Stimulated activated CD4-positive, alpha-beta T cell treated with anti-CD3 and anti-CD28 coated beads, Interleukin-1b, Interleukin-23, amount 100 ng/mL, for 24 hours (primary cell): ENCODE measurements around the gene NINJ2.
"Not testable (repeated sequence)": the region's sequence is repeated elsewhere in the genome, so short reads cannot be mapped to it uniquely, and the experiment has no call there.

Experiments
- DNase-seq, 4 experiments: peaks; one replicate each; pipeline ENCODE4 v3.0.0-alpha.2; 2020; ENCODE audit warnings: low read depth in 4 of 4, low spot score in 1 of 4

NINJ2 gene

GRCh38 chr12:588024-588322 is 75.3 kb downstream of the NINJ2 start:
- no peak for DNase-seq

- DNase-seq = no peak
Measured at GRCh38 chr12:587132-588023, 75.9 kb downstream of the NINJ2 start.

- no peak for DNase-seq
Measured at GRCh38 chr12:586318-587071, 76.8 kb downstream of the NINJ2 start.

DNA sequence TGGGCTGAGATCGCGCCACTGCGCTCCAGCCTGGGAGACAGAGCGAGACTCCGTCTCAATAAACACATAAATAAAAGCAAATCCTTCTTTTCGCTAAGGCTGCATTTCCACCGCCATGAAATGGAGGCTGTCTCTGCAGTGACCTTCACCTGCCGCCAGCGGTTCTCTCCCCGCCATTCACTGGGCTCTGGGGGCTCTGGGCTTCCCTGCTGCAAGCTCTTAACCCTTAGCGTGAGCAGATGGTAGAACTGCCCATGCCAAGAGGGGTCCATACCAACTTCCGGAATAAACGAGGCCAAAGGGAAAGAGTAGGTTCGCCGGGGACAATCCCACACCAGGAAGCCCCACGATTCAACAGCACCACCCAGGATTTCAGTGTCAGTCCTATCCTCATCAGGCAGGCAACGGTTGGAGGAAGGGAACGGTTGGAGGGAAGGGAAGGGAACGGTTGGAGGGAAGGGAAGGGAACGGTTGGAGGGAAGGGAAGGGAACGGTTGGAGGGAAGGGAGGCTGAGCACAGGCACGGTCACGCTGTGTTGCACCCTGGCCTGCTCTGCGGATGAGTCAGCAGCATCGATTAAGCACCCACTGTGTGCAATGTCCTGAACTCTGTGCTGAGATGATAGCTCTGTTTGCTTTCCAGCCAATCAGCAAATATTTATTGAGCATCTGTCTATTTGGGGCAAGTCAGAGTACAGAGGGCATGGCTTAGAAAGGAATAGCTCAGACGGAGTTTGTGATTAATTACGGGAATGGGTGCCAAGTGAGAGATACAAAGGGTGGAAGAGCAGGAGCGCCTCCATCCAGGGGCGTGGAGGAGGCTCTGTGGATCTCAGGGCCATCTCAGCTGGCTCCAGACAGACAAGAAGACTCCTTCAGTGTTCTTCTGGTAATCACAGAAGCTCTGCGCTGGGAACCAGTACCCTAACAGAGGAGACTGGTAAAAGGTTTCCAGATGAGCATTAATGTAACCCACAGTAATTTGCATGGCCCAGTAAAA is 77.9 kb downstream of the NINJ2 start:
- DNase-seq = no peak

DNA sequence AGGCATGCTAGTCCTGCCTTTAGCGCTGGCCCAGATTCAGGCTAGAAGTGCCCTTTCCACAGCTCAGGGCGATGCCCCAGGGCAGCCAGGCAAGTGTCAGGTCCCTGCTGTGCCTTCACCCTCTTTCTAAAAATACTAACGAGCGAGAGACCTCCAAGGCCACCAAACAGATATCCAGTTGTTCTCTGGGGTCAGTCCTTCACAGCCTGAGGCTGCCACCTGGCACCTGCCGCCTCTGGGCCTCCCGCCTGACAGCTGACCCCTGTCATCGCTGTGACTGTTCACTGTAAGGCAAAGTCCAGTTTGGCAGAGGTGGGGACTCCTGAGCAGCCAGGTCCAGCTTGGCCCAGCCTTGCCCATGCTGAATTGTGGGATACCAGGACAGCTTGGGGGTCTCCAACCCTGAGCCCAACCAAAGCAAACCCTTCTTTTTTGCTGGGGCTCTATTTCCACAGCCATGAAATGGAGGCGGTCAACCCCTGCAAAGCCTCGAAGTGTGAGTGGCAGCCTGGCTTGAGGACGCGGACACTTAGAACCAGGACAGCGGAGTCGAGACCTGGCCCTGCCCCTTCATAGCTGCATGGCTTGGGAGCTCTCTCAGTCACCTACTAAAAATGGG is 79.9 kb downstream of the NINJ2 start:
- no peak for DNase-seq

DNA sequence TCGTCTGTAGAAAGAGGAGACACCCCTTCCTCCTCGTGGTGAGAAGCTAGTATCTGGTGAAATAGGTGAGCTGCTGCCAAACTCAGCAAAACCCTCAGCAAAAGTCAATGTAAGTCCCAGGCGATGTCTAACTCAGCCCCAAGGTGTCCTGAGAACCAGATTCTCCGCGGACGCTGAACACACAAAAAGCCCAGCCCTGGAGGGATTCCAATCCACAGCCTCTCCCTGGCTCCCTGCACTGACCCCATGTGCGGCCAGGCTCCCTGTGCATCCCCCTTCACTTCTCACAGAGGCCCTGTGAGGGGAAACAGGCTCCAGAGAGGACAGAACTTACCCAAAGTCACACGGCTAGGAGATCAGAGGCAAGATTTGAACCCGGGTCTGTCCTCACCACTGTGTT is 81.5 kb downstream of the NINJ2 start:
- DNase-seq = no peak

- no peak for DNase-seq
Measured at GRCh38 chr12:581321-581720, 81.9 kb downstream of the NINJ2 start.

- DNase-seq = no peak
Measured at GRCh38 chr12:580813-581212, 82.4 kb downstream of the NINJ2 start.

- DNase-seq = no peak
Measured at GRCh38 chr12:579420-580110, 83.7 kb downstream of the NINJ2 start.

DNA sequence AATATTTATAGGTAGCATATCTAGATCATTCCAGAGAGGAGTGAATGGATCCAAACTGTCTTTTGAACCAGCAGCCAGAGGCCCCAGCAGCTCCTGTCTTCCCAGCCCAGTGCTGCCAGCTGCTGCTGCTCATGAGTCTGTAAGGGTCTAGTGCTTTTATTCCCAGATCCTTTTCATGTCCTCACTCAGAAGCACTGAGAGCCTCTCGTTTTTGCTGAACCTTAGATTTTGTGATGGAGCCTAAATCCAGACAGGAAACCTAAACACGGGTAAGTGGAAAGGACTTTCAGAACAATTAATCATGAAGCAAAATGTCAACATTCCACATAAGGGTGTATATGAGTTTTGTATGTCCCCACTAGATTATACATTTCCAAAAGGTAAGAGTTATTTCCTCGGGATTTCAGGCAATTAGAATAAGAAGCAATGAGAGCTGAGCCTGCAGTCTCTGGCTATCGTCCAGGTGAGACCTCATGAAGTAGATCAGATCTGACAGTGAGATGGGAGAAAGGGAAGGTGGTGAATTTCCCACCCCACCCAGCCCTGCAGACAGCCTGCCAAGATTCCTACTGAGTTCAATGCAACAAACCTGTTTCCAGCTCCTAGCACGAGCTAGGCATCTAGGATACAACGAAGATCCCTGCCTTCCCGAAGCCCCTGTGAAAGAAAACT is 84.4 kb downstream of the NINJ2 start:
- no peak for DNase-seq

GRCh38 chr12:577994-578747 is 85.1 kb downstream of the NINJ2 start:
- DNase-seq = not testable (repeated sequence)

- no peak for DNase-seq
Measured at GRCh38 chr12:576615-577110, 86.6 kb downstream of the NINJ2 start.

DNA sequence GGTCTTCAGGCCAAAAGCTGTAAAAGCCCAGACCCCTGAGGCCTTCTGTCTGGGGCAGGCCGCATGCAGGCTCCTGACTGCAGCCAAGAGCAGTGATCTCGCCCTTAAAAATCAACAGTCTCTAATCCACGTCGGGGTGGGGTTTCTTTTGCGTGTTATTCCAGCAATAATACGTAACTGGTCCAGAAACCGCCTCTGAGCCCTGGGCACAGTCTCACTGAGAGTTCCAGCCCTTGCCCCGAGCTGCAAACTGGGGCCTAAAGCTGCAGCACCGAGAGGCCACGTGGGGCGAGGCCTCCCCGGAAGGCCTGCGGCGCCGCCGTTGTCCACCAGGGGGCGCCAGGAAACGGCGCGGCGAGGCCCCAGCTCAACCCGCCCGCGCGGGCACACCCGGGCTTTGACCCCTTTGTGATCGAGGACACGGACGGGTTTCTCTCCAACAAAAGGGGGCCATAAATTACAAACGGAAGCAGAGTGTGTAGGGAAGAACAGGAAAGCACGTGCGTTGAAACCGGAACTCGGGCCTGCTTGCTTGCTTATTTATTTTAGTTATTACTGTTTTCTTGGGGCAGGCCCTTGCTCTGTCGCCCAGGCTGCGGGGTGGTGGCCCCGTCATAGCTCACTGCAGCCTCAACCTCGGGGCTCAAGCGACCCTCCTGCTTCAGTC is 87.2 kb downstream of the NINJ2 start:
- peak; percentile 76 to 88 (median 77) for DNase-seq

DNA sequence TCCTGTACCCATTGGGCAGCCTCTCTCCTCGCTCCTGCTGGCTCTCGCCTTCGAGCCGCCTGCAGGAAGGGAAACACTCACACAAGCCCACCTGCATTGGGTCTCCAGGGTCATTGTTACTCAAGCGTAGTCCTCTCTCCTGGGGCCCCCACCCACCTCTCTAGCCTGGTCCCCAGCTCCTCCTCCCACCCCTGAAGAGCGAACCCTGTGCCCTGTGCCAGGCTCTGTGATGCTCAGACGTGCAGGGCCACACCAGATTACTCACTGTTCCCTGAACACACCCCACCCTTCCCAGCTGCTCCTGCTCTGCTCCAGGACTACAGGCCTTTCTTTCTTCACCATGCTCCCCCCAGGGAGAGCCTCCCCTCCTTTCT is 88.1 kb downstream of the NINJ2 start:
- DNase-seq = no peak

GRCh38 chr12:574475-575128 is 88.6 kb downstream of the NINJ2 start:
- DNase-seq = no peak

DNA sequence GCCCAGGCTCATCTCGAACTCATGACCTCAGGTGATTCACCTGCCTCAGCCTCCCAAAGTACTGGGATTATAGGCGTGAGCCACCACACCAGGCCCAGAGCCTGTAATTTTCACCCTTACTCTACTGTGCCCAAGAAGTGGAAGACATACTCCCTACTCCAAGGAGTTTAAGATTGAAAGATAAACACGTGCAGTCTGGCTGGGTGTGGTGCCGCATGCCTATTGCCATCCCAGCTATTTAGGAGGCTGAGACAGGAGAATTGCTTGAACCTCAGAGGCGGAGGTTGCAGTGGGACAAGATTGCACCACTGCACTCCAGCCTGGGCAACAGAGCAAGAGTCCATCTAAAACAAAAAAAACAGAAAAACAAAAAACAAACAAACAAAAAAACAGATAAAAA is 90.0 kb downstream of the NINJ2 start:
- DNase-seq = no peak

DNA sequence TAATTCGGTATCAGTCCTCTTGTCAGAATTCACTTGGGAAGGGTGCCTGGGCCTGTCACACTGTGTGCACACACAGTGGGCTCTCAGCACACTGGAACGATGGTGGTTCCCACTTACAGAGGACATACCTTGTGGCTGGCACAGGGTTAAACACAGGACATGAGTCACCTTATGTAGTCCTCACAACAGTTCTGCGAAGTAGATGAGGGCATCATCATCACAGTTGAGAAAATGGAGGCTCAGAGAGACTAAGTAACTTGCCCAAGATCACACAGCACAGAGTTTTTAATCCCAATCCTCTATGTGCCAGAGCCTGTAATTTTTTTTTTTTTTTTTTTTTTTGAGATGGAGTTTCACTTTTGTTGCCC is 90.7 kb downstream of the NINJ2 start:
- no peak for DNase-seq
